Stimulated activated naive B cell treated with anti-CD40 and anti-IgM and Interleukin-4, amounts not matched to agents 10 μg/mL and 1 μg/mL and 100 μg/mL, for 72 hours (primary cell): Measurements from ENCODE around the gene C10orf62.

Experiments used
- ATAC-seq, 2 donors: fragments of 150-1000 bp; cut with Tn5 transposase; replicated peaks; 2 replicates each; pipeline ENCODE4 v1.10.0; 2021; ENCODE audit warnings: moderate library complexity in 1 of 2
- DNase-seq: peaks from one replicate; pipeline ENCODE4 v3.0.0; 2021
- H3K27ac Mint-ChIP-seq: one replicate; pipeline ENCODE4 v1.8.0; 2022; ENCODE audit warnings: mild to moderate bottlenecking, mixed read lengths
- H3K27me3 Mint-ChIP-seq, 2 donors: one replicate each; pipeline ENCODE4 v1.8.0; 2022; ENCODE audit warnings: mixed read lengths in 2 of 2
- H3K36me3 Mint-ChIP-seq, 2 donors: one replicate each; pipeline ENCODE4 v1.8.0; 2022; ENCODE audit warnings: mixed read lengths in 2 of 2, mild to moderate bottlenecking in 1 of 2
- H3K4me1 Mint-ChIP-seq, 2 donors: one replicate each; pipeline ENCODE4 v1.8.0; 2022; ENCODE audit warnings: mixed read lengths in 2 of 2, mild to moderate bottlenecking in 1 of 2
- H3K4me3 Mint-ChIP-seq, 2 donors: one replicate each; pipeline ENCODE4 v1.8.0; 2022; ENCODE audit warnings: mild to moderate bottlenecking in 2 of 2, mixed read lengths in 2 of 2, moderate library complexity in 1 of 2
- H3K9me3 Mint-ChIP-seq, 2 donors: one replicate each; pipeline ENCODE4 v1.8.0; 2022; ENCODE audit warnings: mixed read lengths in 2 of 2, mild to moderate bottlenecking in 1 of 2

C10orf62 gene, protein sequence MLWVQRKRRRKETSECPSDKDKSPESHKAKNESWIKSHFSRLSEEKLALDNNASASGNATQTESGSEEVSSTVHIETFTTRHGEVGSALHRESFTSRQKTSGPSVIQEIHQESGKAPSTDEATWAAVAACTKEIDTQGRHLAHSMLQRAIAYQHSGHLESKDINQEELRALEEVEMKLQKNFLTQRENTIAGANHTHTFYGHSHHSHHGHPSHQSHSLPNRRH

DNA sequence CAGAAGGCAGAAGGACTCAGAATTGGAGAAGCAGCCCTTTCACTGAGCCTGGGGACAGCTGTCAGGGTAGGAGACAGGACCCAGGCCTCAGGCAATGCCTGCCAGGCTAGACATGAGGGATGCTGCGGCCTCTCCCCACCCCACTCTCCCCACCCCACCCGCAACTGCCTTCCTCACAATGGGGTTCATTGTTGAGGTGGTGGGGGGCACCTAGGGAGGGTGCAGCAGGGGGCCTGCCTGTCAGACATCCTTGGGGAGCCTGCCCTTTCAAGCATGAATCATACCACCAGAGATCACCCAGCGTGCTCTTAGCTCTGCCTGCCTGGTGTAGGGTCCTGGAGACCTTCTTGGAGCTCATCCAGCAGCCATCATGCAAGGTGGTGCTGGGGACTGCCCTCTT lies at the start of gene C10orf62:
Gene C10orf62 (plus strand): TSS at position 243 of the 400 bp plus-strand sequence. CDS start 177 bp downstream, outside the sequence.
- Mint-ChIP-seq H3K27ac (no peak within 1 kb of the TSS), H3K9me3 (no peaks in the 10 kb centered on the region), H3K4me1 (no peaks in the 10 kb centered on the region), H3K36me3 (no peaks in the 10 kb centered on the region), H3K4me3 (no peak within 1 kb of the TSS), H3K27me3 (no peaks in the 10 kb centered on the region)
- ATAC-seq (no peak), DNase-seq (no peak)

DNA sequence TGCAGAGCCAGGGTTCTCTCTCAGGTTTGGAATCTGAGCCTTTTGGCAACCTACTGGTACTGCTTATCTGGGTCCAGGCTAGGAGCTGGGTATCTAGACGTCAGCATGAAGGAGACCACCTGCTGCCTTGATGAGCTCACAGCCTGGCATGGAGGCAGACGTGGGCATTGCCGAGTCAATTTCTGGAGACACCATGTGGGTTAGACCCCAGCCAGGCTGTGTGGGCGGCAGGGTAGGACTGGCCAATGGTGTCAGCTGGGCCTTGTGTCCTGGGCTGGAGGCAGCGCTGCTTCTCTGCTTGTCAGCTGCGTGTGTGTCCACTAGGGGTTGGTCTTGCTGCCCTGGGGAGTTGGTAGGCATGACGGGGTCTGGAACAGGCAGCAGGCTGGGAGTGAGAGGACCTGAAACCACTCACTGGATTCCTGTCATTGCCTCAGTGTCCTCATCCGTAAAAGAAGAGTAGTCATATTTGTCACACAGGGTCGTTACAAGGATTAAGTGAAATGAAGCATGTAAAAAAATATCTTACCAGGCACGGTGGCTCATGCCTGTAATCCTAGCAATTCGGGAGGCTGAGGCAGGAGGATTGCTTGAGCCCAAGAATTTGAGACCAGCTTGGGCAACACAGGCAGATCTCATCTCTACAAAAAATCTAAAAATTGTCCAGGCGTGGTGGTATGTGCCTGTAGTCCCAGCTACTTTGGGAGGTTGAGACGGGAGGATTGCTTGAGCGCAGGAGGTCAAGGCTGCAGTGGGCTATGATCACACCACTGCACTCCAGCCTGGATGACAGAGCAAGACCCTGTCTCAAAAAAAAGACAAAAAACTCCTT lies 48.6 kb upstream of the C10orf62 start:
- peaks cover 13 to 17% of the 10 kb centered on the region in 2 donors for H3K4me1 Mint-ChIP-seq
- no peaks in the 10 kb centered on the region for H3K9me3 Mint-ChIP-seq
- H3K36me3 Mint-ChIP-seq: no peaks in the 10 kb centered on the region
- no peaks in the 10 kb centered on the region for H3K27me3 Mint-ChIP-seq
- no peak overlapping the region for H3K27ac Mint-ChIP-seq
- no peak for DNase-seq
- no peak overlapping the region for H3K4me3 Mint-ChIP-seq
- ATAC-seq: no peak

DNA sequence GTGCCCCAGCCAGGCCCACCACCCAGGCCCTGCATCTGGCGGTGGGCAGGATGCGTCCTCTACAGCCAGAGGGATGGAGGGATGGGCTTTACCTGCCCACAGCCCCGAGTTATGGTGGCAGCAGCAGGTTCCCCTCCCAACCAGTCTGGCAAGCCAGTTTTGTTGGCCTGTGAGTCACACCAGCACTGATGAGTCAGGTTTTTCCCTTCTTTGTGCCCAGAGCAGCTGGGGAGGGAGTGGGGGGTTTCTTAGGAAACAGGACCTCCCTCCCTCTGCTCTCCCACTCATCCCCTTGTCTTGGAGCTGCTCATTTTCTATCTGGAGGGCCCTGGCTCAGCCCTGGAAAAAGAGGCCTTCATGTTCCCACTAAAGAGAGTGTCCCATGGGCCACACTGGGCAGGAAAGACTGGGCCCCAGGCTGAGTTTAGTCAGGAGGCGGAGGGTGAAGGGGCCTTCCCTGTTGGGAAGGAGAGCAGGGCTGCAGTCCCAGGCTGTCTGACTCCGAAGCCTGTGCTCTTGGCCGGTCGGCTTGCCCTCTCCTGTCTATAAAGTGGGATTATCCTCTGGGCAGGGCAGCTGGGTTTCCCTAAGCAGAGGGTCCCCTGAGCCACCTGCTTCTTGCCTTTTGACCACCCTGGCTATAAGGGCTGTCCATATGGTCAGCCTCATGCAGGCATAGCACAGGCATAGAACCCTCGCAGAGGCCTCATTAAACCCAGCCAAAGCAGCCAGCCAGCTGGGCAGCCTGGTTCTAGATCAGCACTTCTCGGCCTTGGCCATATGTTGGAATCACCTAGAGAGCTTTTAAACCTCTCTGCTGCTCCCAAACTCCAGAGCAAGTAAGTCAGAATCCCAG lies 47.1 kb upstream of the C10orf62 start:
- Mint-ChIP-seq H3K4me3 (no peak overlapping the region), H3K9me3 (no peaks in the 10 kb centered on the region), H3K4me1 (peaks cover 13 to 17% of the 10 kb centered on the region in 2 donors), H3K27me3 (peaks cover 0 to 4% of the 10 kb centered on the region in 2 donors), H3K27ac (peak overlapping the region; percentile 70), H3K36me3 (no peaks in the 10 kb centered on the region)
- ATAC-seq (peak; percentile 53 to 58), DNase-seq (peak; percentile 6)

DNA sequence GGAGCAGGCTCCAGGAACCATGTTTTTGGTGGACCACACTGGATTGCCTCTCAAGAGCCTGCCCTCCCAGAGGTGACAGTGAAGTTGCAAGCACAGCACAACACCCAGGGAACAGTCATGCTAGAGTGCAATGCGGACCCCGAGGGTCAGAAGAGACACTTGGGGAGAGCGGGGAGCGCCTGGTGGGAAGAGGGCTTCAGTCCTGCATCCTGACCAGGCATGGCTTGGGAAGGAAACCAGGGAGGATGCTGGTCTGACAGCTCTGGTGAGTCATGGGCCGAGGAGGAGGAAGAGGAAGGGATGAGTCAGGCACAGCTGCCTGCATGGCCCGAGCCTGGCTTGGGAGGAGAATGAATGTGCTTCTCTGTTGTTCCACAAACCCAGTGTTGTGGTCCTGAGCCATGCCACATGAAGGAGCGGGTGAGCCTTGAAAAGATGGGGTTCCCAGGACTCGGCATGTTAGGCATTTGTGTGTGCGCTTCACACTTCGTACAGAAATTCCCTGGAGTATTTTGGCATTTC lies 46.4 kb upstream of the C10orf62 start:
- ATAC-seq (peak; percentile 70 to 82), DNase-seq (no peak)
- Mint-ChIP-seq H3K4me3 (no peak overlapping the region), H3K27ac (peak overlapping the region; percentile 16), H3K9me3 (no peaks in the 10 kb centered on the region), H3K27me3 (peaks cover 0 to 4% of the 10 kb centered on the region in 2 donors), H3K36me3 (no peaks in the 10 kb centered on the region), H3K4me1 (peaks cover 13 to 17% of the 10 kb centered on the region in 2 donors)

DNA sequence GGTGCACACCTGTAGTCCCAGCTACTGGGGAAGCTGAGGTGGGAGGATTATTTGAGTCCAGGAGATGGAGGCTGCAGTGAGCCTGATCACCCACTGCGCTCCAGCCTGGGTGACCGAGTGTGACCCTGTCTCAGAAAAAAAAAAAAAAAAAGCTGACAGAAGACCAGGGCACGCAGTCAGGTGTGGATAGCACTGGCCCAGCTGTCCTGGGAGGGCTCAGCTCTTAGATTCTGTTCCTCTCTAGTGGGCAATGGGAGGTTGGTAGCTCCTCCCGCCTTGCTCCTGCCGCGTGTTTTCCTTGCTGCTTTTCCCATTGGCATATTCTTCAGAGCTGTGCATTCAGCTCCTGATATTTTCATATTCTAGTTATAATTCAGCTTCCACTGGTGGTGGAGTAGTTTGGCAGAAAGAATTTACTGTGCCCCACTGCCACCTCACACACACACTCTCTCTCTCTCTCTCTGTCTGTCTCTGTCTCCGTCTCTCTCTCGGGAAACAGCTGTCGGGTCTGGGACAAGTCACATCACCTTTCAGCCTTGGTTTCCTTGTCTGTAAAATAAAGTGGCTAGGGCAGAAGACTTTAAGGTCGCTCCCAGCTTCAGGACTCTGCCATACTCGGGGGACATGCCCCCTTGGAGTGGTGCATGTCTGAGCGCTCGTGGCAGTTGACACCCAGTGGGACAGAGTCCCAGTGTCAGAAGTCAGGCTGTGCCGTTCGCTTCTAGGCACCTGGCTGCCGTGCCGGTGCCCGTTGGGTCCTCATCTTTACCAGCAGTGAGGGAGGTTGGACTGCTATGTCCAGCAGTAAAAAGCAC lies 42.9 kb upstream of the C10orf62 start:
- H3K4me3 Mint-ChIP-seq: no peak overlapping the region
- ATAC-seq (no peak), DNase-seq (no peak)
- H3K9me3 Mint-ChIP-seq: no peaks in the 10 kb centered on the region
- no peaks in the 10 kb centered on the region for H3K36me3 Mint-ChIP-seq
- H3K27me3 Mint-ChIP-seq: peaks cover 0 to 4% of the 10 kb centered on the region in 2 donors
- no peak overlapping the region for H3K27ac Mint-ChIP-seq
- H3K4me1 Mint-ChIP-seq: peaks cover 13 to 17% of the 10 kb centered on the region in 2 donors

DNA sequence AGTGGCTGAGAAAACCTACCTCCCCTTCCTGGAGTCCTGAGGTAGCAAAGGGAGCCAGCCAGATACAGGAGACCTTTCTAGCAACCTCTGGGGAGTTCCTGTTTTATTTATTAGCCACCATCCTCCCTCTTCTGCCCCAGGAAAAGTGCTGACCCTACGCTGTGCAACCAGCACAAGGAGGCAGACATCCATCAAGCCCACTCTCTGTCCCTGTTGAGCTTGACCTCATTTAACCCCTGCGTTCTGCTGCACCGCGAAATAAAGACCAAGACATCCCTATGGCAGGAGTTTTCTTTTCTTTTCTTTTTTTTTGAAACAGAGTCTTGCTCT lies 42.3 kb upstream of the C10orf62 start:
- peaks cover 0 to 4% of the 10 kb centered on the region in 2 donors for H3K27me3 Mint-ChIP-seq
- ATAC-seq (no peak), DNase-seq (no peak)
- no peak overlapping the region for H3K27ac Mint-ChIP-seq
- no peaks in the 10 kb centered on the region for H3K36me3 Mint-ChIP-seq
- H3K9me3 Mint-ChIP-seq: no peaks in the 10 kb centered on the region
- H3K4me3 Mint-ChIP-seq: no peak overlapping the region
- peaks cover 8 to 11% of the 10 kb centered on the region in 2 donors for H3K4me1 Mint-ChIP-seq

DNA sequence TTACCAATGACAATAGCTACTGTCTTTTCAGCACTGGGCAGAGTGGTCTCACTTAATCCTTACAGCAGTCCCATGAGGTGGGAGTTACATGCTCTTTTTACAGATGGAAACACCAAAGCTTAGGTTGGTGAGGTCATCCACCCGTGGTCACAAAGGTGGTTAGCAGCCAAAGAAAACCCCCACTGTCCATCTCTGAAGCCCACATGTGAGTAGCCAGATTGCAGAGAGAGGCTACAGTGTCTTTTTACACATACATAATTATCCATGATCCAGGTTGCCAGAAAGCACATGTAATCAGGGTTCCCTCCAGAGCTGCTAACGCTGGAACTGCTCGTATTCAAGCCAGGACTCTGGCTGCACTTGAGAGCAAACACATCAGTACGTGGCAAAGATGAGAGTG lies 41.6 kb upstream of the C10orf62 start:
- ATAC-seq (no peak), DNase-seq (no peak)
- peaks cover 3 to 4% of the 10 kb centered on the region in 2 donors for H3K4me1 Mint-ChIP-seq
- peaks cover 0 to 4% of the 10 kb centered on the region in 2 donors for H3K27me3 Mint-ChIP-seq
- no peak overlapping the region for H3K27ac Mint-ChIP-seq
- H3K4me3 Mint-ChIP-seq: no peak overlapping the region
- no peaks in the 10 kb centered on the region for H3K9me3 Mint-ChIP-seq
- no peaks in the 10 kb centered on the region for H3K36me3 Mint-ChIP-seq

DNA sequence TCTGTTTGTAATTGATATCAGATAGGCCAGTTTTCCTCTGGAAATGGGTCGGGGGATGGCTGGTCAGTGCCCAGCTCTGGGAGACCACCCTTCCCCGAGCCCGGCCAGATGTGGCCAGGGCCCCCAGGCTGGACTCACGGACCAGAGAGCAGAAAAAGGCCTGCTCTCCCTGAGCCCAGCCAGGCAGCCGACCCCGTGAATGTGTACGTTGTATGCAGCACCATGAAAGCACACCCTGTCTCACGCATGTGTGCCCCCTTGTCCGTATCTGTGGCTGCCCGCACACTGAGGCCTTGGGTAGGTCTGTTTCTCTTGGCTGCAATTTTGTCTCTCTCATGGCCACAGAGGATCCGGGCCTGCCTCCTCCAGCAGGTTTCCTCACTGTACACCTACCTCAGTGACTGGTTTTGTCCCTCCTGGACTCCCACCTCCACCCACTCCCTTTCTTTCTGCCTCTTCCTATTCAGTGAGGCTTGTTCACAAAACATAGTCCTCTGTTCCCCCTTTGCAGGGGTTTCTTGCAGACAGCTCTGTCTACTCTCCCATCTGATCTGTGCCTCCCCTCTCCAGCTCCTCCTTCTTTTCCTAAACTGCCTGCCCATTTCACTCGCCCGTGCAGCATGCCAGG lies 40.6 kb upstream of the C10orf62 start:
- DNase-seq (no peak), ATAC-seq (no peak)
- no peaks in the 10 kb centered on the region for H3K9me3 Mint-ChIP-seq
- peaks cover 0 to 4% of the 10 kb centered on the region in 2 donors for H3K4me1 Mint-ChIP-seq
- H3K27me3 Mint-ChIP-seq: peaks cover 0 to 4% of the 10 kb centered on the region in 2 donors
- H3K4me3 Mint-ChIP-seq: no peak overlapping the region
- H3K36me3 Mint-ChIP-seq: no peaks in the 10 kb centered on the region
- H3K27ac Mint-ChIP-seq: no peak overlapping the region

DNA sequence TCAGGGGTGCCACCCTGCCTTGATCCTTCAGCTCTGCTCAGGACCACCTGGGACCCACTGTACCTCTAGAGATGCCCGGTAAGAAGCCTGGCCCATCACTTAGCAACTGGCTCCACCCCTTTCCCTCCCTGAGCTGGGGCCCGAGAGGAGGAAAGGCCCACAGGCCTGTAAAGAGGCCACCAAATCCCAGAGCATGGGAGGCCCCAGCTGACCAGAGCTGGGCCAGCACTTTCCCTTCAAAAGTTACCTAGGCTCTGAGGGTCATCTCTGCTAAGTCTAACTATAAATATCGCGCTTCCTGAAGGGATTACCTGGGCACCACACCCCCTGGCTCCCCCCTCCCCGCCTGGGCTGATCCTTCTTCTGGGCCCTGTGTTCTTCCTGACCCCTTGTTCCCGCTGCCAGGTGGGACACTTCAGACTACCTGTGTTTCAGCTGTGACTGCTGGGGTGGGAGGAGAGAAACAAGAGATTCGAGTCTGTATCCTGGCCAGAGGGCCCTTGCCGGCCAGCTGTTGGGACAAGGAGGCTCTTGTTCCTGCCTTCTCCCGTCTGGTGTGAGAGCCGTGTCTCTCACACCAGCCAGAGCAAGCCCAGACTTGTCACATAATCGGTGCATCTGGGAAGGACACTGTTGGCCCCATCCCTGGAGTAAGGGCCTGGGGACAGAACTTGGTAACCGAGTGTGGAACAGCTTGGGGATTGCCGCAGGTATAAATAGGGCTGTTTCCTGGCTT lies 39.8 kb upstream of the C10orf62 start:
- Mint-ChIP-seq H3K27me3 (peaks cover 0 to 4% of the 10 kb centered on the region in 2 donors), H3K36me3 (no peaks in the 10 kb centered on the region), H3K4me3 (no peak overlapping the region), H3K4me1 (peaks cover 0 to 4% of the 10 kb centered on the region in 2 donors), H3K9me3 (no peaks in the 10 kb centered on the region), H3K27ac (peak overlapping the region; percentile 14)
- ATAC-seq (no peak), DNase-seq (no peak)

DNA sequence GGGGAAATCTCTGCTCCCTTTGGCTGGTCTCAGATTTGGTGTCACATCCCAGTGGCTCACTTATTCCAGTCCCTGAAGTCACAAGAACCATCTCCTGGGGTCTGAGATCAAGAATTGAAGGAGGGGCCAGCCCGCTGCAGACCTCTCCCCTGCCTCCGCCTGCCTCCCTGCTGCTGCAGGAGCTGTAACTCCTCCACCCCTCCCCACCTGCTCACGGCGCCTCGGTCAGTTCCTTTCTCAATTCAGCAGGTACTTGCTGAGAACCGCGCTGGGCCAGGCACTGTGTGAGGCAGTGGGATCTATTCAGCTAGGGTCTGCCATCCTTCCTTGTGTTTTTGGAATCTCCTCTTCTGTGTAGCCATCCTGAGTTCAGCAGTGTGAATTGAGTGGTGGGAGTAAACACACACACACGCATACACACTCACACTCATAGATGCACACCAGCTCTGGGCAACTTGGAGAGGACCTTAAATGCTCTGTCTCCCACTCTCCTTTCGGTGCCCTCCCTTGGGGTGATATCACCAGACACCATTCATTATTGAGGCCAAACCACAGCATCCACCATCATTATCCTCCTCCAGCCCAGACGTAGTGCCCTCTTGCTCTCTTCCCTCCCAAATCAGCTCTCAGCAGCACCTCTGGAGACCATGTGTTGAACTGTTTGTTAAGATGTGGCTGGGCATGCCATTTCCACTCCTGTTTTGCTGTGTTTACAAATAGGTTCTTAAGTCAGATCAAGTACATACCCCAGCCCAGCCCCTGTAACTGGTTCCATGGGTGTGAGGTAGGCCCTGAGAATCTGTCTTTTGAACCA lies 39.0 kb upstream of the C10orf62 start:
- peaks cover 0 to 4% of the 10 kb centered on the region in 2 donors for H3K27me3 Mint-ChIP-seq
- no peak overlapping the region for H3K4me3 Mint-ChIP-seq
- H3K4me1 Mint-ChIP-seq: peaks cover 0 to 4% of the 10 kb centered on the region in 2 donors
- no peaks in the 10 kb centered on the region for H3K36me3 Mint-ChIP-seq
- no peak for DNase-seq
- ATAC-seq: no peak
- H3K9me3 Mint-ChIP-seq: no peaks in the 10 kb centered on the region
- H3K27ac Mint-ChIP-seq: no peak overlapping the region

DNA sequence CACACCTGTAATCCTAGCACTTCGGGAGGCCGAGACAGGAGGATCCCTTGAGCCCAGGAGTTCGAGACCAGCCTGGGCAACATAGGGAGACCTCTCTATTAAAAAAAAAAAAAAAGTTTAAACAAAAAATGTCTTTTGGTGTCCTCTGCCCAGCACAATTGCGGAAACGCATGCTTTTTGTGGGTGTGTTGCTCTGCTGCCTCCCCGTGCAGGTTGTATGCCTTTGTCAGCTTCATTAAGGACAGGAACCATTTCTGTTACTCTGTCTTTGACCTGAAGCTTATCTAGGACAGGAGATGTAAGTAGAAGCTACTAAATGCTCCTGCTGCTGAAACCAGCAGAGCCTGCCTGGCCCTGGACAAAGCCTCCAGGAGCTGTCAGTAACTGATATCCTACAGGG lies 38.2 kb upstream of the C10orf62 start:
- no peak for DNase-seq
- Mint-ChIP-seq H3K36me3 (peaks cover 0 to 2% of the 10 kb centered on the region in 2 donors), H3K27me3 (peaks cover 0 to 4% of the 10 kb centered on the region in 2 donors), H3K4me1 (peaks cover 0 to 4% of the 10 kb centered on the region in 2 donors), H3K4me3 (no peak overlapping the region), H3K9me3 (peaks cover 0 to 1% of the 10 kb centered on the region in 2 donors), H3K27ac (no peak overlapping the region)
- no peak for ATAC-seq

DNA sequence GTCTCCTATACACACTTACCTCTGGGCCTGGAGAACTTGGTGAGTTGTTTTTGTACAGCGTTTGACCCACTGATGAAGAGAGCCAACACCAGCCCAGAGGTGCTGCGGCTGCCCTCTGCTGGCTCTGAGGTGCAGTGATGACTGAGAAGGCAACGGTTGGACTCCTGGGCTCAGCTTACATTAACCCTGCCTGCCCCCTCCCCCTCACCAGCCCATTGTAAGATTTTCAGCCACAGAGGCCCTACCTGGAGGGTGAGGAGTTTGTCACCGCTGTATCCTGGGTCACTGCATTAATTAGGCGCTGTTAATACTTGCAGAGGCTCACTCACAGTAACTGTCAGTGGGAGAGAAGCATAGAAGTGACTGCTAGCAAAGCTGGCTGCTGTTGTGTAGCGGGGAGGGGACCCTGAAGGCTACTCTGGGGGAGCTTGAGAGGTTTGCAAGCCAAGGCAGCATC lies 35.9 kb upstream of the C10orf62 start:
- H3K36me3 Mint-ChIP-seq: peaks cover 0 to 2% of the 10 kb centered on the region in 2 donors
- no peak overlapping the region for H3K27ac Mint-ChIP-seq

More for the DNA sequence above, 35.9 kb upstream of the C10orf62 start:
- H3K27me3 Mint-ChIP-seq: no peaks in the 10 kb centered on the region
- DNase-seq: peak; percentile 21
- H3K4me1 Mint-ChIP-seq: peaks cover 0 to 4% of the 10 kb centered on the region in 2 donors
- peaks cover 0 to 1% of the 10 kb centered on the region in 2 donors for H3K9me3 Mint-ChIP-seq
- no peak overlapping the region for H3K4me3 Mint-ChIP-seq
- peak; percentile 97 to 98 for ATAC-seq
